ENCODE results near the gene PLAGL2. TPM values are rescaled to one million over a fixed set of nuclear protein-coding genes. Genes with fewer than 3 reads are reported as not detected.
"Not testable (repeated sequence)": the region's sequence is repeated elsewhere in the genome, so short reads cannot be mapped to it uniquely, and the experiment has no call there.

Gene PLAGL2
- total RNA-seq, 1 donor from 2014 or later, result 1.2 TPM

- DNase-seq, result no peak
Measured at GRCh38 chr20:32203356-32204204, 4.0 kb downstream of the PLAGL2 start.

GRCh38 chr20:32201977-32202363, 5.6 kb downstream of the PLAGL2 start:
- DNase-seq, result no peak

- no peak for DNase-seq
Measured at GRCh38 chr20:32201296-32201976, 6.1 kb downstream of the PLAGL2 start.

DNA sequence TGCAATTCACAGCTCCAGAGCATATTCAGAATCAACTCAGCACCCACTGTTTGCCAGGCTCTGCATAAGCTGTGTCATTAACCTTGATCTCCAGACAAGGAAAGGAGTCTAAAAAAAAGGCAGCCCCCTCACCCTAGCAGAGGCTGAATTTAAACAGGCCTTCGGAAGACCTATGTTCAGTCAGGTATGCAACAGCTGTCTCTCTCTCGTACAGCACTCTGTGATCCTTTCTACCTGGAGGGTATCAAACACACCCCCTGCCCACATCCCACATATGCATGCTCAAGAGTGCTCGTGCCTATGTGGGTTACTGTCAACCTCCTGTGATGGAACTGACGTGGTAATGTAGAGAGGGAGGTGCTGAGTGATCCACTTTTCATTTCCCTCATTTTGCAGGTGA, 8.5 kb downstream of the PLAGL2 start:
- DNase-seq, result no peak

DNA sequence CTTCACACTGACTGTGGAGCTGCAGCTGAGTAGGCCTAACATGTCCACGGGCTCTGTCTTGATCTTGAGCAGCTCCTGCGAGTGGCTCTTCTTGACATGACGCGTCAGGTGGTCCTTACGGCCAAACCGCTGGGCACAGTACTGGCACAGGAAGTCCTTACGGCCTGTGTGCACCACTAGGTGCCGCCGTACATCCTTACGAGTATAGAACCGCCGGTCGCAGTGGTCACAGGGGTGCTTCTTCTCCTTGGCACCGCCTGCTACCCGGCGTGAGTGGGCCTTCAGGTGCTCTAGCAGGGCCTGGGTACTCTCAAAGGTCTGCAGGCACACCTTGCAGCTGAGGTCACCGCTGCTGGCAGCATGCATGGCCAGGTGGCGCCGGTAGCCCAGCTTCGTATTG, 10.4 kb downstream of the PLAGL2 start:
- DNase-seq, result not testable (repeated sequence)

DNA sequence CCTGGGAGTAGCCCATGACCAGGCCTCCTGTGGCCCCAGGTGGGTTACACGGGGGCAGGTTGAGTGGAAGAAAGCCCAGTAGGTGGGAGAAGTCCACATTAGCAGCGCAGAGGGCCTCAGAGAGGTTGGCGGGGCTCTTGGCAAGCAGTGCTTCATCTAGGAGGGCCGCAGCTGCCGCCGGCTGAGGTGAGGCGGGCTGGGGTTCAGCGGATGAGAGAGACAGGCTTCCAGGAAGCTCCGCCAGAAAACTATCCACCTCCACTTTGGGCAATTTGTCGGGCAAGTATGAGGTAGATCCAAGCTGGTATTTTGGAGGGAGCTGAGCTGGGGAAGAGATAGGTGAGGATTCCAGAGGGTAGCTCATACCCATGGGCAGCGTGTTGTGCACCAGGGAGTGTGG, 10.9 kb downstream of the PLAGL2 start:
- DNase-seq, result not testable (repeated sequence)

- no peak for DNase-seq
Measured at GRCh38 chr20:32195581-32195980, 12.0 kb downstream of the PLAGL2 start.

- DNase-seq, result no peak
Measured at GRCh38 chr20:32193996-32194395, 13.5 kb downstream of the PLAGL2 start.

DNA sequence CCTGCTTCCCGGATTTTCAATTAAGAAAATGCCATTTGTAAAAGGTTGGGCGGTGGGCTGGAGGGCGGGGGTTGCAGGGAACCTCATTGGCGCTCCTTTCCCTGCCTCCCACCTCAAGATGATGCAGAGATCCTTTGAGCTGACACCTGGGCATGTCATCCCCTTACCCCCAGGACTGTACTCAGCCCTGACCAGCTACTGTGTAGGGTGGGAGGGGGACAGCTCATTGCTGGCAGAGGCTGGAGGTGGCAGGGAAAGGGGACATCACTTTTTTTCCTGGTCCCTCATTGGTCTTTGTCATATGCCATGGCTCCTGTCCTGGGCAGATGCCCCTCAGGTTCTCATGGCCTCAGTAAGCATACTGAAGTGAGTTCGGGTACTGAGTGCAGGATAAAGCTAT, 14.2 kb downstream of the PLAGL2 start:
- DNase-seq, result not testable (repeated sequence)

DNA sequence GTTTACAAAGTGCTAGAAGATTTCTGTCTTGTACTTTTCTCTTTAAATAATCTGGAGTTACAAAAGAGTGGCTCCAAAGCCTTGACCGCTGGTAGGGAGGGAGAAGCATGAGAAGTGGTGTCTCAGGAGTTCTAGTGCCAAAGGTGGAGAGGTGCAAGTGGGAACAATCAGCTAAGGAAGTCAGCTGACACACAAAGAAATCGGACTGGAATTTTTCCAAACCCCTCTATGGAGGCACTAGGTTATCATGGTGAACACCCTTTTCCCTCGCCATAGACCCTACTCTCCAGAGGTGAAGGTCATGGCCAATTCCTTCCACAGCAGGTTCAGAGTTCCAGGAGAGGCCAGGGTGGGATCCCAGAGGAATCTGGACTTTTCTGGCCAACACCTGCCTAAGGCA, 14.8 kb downstream of the PLAGL2 start:
- DNase-seq, result no peak

DNA sequence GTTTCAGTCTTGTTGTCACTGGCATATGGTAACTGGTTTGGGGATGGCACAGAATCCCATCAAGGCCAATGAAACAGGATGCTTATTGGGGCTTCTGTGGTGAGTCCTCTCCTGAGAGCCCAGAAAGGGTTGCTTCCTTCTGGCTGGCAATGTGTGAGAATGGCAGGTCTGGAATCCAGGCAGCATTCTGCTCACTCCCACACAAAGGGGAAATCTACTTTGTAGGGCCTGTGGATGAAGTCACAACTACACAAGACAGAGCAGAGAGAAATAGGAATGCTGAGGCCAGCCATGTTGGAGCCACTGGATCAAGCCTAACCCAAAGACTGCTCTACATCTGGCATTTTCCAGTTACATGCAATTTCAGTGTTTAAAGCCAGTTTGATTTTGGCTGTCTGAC, 15.7 kb downstream of the PLAGL2 start:
- DNase-seq, result no peak

DNA sequence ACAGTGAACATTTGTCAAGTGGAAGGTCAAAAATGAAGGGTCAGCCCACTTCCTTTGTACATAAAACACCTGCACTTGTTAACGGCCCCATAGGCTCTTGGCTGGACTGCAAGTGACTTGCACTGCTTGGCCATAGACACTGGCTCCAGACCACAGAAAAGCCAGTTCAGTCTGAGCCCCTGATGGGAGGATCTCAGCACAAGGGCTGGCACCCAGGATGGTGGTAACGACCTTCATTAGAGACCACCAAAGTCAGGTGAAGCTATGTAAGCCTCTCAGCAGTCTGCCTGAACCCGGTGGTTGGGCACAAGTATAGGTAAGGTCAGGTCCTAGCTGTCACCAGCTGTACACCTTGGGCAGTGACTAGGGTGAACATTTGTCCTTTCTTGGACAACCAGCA, 16.1 kb downstream of the PLAGL2 start:
- DNase-seq, result no peak

DNA sequence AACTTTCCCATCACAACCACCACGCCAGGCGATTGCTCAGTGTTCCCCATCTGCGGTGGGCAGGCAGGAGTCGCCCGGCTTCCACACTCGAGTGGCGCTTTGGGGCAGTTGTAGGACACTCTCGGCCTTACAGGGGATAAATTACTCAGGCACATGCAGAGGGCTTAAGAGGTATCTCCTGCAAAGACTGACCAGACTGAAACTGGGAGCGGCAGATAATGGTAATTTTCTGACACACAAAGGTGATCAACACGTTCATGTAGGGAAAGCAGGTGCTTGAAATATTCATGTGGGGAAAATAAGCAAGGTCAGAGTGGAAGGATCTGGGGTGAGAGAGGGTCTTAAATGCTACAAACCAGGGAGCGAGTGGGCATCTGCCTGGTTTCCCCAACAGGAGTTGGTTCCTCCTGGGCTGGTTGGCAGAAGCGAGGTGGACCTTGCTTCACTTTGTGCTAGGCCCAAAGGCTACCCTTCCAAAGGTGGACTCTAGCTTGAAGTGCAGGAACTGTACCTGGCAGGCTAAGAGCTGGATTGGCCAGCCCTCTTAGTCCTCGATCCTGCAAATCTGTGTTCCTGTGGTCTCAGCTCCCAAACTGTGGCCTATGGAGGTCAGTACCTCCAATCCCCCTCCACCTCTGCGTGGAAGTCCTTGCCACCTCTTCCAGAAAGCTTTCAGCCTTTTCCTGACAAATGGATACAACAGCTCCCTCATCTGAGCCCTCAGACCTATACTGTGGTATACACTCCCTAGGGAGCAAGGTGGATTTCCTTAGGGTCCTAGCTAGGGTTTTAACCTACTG, 16.7 kb downstream of the PLAGL2 start:
- no peak for DNase-seq

DNA sequence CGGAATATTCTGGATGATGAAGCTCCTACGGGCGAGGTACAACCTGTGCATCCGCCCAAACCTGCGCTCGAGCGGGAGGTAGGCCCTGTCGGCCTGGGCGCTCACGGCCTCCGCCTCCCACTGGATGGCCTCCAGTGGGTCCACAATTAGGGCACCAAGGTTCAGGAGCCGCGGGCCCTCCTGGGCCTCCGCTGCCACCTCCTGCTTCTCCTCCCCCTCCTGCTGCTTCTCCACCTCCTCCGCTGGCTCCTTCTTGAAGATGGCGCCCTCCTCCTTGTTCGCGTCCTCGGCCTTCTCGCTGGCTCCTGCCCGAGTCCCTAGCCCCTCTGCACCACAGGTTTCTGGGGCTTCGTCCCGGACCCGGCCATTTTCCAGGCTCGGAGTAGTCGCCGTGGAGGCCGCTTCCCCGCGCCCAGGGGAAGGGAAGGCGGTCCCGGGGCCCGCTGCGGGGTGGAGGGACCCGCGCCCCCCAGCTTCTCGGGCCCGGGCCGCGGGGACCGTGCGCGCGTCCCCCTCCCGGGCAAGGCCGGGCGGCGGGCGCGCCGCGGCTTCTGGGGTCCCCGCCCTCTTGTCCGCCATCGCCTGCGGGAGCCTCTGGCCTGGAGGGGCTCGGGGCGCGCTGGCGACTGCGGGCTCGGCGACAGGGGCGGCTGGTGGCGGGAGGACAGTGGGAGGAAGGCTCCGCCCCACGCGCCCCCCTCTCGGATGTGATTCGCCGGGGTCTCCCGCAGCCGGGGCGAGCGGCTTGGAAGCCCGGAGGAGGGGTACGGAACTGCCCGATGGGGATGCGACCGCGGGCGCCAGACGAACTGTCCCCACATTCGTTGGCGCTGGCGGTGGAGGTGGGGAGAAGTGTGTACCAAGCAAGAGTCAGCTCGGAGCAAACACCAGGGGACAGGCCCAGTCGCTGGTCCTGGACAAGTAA, 17.6 kb downstream of the PLAGL2 start:
- DNase-seq, result peak; percentile 29

DNA sequence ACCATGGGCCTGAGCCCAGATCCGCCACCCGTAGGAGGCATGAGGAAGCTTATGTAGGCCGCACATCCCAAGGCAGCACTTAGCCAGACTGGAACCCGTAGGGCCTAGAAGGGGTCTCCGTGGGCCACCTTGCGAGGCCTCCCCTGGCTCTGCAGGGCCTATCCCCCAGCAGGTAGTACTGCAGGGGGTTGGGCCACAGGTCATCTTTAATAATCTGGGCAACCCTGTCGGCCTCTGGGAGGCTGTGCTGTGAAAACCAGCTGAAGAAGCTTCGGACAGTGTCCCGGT, 18.5 kb downstream of the PLAGL2 start:
- DNase-seq, result no peak

DNA sequence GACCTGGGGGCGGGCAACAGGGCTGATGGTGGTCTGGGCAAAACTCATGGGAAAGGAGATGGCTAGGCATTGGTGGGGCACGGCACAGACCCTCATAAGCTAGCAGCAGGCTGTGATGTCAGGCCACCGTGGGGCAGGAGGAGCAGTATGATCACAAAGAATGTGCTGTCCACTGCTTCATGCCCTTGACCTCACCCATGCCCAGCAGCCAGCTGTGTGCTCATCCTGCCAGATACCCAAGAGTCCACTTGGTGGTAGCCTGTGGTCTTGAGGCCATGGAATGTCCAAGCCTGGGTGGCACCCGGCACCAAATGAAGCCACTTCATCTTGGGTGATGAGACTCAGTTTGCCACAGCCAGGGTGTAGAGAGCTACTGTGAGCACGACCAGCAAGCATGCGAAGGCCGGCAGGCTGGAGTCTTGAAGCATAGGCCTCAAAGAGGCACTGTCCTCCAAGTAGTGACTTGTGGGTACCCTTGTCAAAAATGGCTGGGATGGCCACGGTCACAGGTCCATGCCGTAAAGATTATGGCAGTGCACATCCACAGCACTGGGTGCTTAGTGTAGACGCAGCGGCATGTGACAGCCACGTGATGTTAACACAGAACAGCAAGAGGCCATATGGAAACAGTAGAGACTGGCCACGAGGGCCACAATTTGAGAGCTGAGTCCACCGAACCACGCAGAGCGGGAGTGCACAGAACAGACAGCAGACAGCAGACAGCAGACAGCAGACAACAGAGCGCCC, 19.0 kb downstream of the PLAGL2 start:
- DNase-seq, result no peak

- DNase-seq, result no peak
Measured at GRCh38 chr20:32186506-32186905, 21.0 kb downstream of the PLAGL2 start.

DNA sequence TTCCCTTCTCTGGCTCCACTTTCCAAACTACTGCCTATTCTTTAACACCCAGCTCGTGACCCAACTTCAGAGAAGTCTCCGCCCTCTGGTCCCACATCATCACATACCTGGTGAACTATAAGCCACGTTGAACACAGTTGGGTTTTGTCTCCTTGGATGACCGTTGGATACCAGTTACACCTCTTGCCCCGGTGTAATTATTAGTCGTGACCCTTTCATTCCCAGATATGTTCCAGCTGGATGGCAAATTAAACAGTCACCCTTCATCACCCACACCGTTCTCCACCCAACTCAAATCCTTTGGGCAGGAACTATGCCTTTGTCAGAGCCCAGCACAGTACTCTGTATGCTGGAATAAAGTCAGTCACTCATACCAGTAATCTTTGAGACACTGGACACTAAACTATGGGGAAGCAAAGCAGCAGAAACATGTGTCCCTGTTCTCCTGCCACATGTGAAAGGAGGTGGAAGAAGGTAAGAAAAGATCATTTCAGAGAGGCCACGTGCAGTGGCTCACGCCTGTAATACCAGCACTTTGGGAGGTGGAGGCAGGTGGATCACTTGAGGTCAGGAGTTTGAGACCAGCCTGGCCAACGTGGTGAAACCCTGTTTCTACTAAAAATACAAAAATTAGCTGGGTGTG, 22.5 kb downstream of the PLAGL2 start:
- no peak for DNase-seq

- no peak for DNase-seq
Measured at GRCh38 chr20:32183947-32184635, 23.5 kb downstream of the PLAGL2 start.

DNA sequence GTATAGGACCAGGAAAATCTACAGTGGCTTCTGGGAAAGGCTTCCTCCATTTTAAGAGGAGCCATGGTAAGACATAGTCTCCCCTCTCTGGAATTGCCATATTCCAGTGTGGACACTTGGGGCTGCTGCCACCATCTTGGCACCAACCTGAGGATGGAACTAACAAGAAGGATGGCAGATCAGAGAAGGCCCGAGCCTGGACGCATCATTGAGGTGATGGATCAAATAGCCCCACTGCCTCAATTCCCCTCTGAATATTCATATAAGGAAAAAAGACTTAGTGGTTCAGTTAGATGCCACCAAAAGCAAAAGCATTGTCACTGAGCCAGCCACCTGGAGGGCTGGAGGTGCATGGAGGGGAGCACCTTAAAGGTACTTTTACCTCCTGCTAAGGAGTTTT, 25.9 kb downstream of the PLAGL2 start:
- no peak for DNase-seq
